AG04450 (cell line): ENCODE results near the gene PXK. TPM values are rescaled to one million over a fixed set of nuclear protein-coding genes. Genes with fewer than 3 reads are reported as not detected.

Source experiments
- CTCF ChIA-PET: fragments of 300-600, 350-600 bp; formaldehyde crosslinking; extraction: SDS; loops from one replicate; lab custom pipeline; 2022; ENCODE audit warnings: antibody characterized with exemption, inconsistent platforms; lab: Charles Lee
- POLR2A ChIA-PET: fragments of 350-600 bp; formaldehyde crosslinking; extraction: SDS; loops from one replicate; lab custom pipeline; 2021; ENCODE audit warnings: antibody characterized with exemption, inconsistent platforms; lab: Yijun Ruan, JAX
- DNase-seq: peaks from one replicate; pipeline ENCODE4 v3.0.0-alpha.2; 2011; ENCODE audit warnings: low read depth, low spot score
- H3K27ac ChIP-seq: one replicate; pipeline ENCODE4 v1.5.1; 2012; ENCODE audit warnings: low read depth, low read length, control low read depth
- H3K27me3 ChIP-seq: one replicate; pipeline ENCODE4 v1.6.0; 2012; ENCODE audit warnings: low read length; ENCODE audit not compliant: control insufficient read depth, insufficient read depth
- H3K4me3 ChIP-seq: 2 replicates; pipeline ENCODE4 v1.5.1; 2011; ENCODE audit warnings: mild to moderate bottlenecking, low read depth, low read length, control low read depth
- H3K9me3 ChIP-seq: 2 replicates; pipeline ENCODE4 v1.5.1; 2012; ENCODE audit warnings: low read length; ENCODE audit not compliant: control insufficient read depth, insufficient read depth
- CTCF ChIP-seq: IDR thresholded peaks from 2 replicates; pipeline ENCODE4 v1.5.1; 2011; ENCODE audit warnings: low read depth, low read length, control low read depth, inconsistent platforms
- polyA plus RNA-seq: library from polyadenylated mRNA; depleted of rRNA; stranded (reverse); fragments of >200 nt; gene quantifications from 2 replicates; pipeline ENCODE4 v1.2.3, GENCODE V29; 2011

PXK gene
- polyA plus RNA-seq, 1 experiment = 70.3 TPM

- Histone ChIP-seq H3K9me3 (no peaks in the 10 kb centered on the region; the same call in 1 of the 2 replicates), H3K27ac (no peak overlapping the region), H3K27me3 (no peaks in the 10 kb centered on the region), H3K4me3 (no peak overlapping the region)
- ChIA-PET CTCF (no interaction called here), POLR2A (no interaction called here)
- no peak for TF ChIP-seq CTCF
- no peak for DNase-seq
These were observed 3.4 kb upstream of the PXK start for GRCh38 chr3:58329150-58329921.

- ChIA-PET POLR2A (no interaction called here), CTCF (interaction anchor here (1.1 kb wide), 2 partner anchors 22 to 165 kb away, joined by 3 to 4 read pairs; no protein-coding TSS in a partner anchor)
- no peak for TF ChIP-seq CTCF
- no peak for DNase-seq
- Histone ChIP-seq H3K27me3 (no peaks in the 10 kb centered on the region), H3K27ac (no peak overlapping the region), H3K9me3 (no peaks in the 10 kb centered on the region; the same call in 1 of the 2 replicates), H3K4me3 (no peak overlapping the region)
These were observed 2.7 kb upstream of the PXK start for GRCh38 chr3:58329922-58330413.

- Histone ChIP-seq H3K27ac (no peak overlapping the region), H3K9me3 (no peaks in the 10 kb centered on the region; the same call in 1 of the 2 replicates), H3K4me3 (no peak overlapping the region), H3K27me3 (no peaks in the 10 kb centered on the region)
- ChIA-PET POLR2A (no interaction called here), CTCF (no interaction called here)
- TF ChIP-seq CTCF = no peak
- DNase-seq = no peak
These were observed 1.0 kb upstream of the PXK start for GRCh38 chr3:58331593-58332152.

GRCh38 chr3:58333206-58334012 is 717 bp downstream of the PXK start:
- H3K4me3 ChIP-seq = peak overlapping the region; percentile 84
- ChIA-PET CTCF (interaction anchor here (0.5 to 1.5 kb wide), 6 partner anchors 42 to 1268 kb away, joined by 3 to 15 read pairs (median 4); no protein-coding TSS in a partner anchor), POLR2A (interaction anchor here (0.6 to 3.3 kb wide), 4 partner anchors 23 to 60 kb away, joined by 3 to 22 read pairs (median 8); no protein-coding TSS in a partner anchor)
- no peaks in the 10 kb centered on the region; the same call in 1 of the 2 replicates for H3K9me3 ChIP-seq
- TF ChIP-seq CTCF = 0 out of 2 replicates have a peak, but pooled peaks have one; percentile 7
- no peak overlapping the region for H3K27ac ChIP-seq
- H3K27me3 ChIP-seq = no peaks in the 10 kb centered on the region
- no peak for DNase-seq
